ENCODE measurements around the gene SOD2. TPM values are rescaled to one million over a fixed set of nuclear protein-coding genes. Genes with fewer than 3 reads are reported as not detected.
"Not testable (repeated sequence)": the region's sequence is repeated elsewhere in the genome, so short reads cannot be mapped to it uniquely, and the experiment has no call there.

Gene SOD2
- total RNA-seq, 2 experiments from 2014 or later = 36.4 to 49.2 TPM

DNA sequence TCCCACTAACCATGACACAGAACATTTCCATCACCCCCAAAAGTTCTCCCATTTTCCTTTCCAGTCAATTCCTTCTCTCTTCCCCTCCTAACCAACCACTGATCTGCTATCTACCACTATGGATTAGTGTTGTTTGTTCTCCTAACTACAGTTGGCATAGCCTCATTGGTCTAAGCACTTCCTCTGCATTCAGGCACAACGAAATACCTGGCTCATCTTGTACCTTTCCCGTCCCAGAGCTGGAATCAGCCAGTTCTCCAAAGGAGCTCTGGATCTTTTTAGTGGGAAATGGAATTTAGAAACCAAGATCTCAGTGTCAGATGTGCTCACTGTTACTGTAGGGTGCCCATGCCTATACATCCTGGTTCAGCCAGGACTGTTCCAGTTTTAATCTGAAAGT lies 30.2 kb upstream of the SOD2 start:
- Histone ChIP-seq H2AFZ (ENCODE audit: low read length) (no peak overlapping the region), H3K4me1 (ENCODE audit: insufficient read depth, low read length, poor library complexity, severe bottlenecking) (peaks cover 14% of the 10 kb centered on the region), H3K9me2 (ENCODE audit: insufficient read depth, low read length) (no peaks in the 10 kb centered on the region), H3K36me3 (ENCODE audit: insufficient read depth, low read length) (peaks cover 32% of the 10 kb centered on the region), H3K9me3 (ENCODE audit: low read length) (no peaks in the 10 kb centered on the region), H3K4me2 (ENCODE audit: low read length) (no peak overlapping the region), H3K79me2 (ENCODE audit: insufficient read depth, low read depth, low read length) (peaks cover 56% of the 10 kb centered on the region), H3K27ac (ENCODE audit: low read depth, low read length, poor library complexity, severe bottlenecking) (no peak overlapping the region), H3K4me3 (ENCODE audit: low read depth, low read length, poor library complexity, severe bottlenecking) (no peak overlapping the region), H4K20me1 (ENCODE audit: insufficient read depth, low read length) (peaks cover 8% of the 10 kb centered on the region)
- CTCF ChIA-PET (ENCODE audit: unreplicated experiment) = no interaction called here
- intact Hi-C loops (cut with micrococcal nuclease; ENCODE audit: unreplicated experiment) = loop anchor here (10.0 kb wide), 1 partner anchor 918 kb away; no protein-coding TSS in a partner anchor
- no TSS peak for BruUV-seq (replicated peaks)
- POLR2A ChIA-PET = interaction anchor here (1.2 to 1.8 kb wide), 2 partner anchors 38 to 66 kb away, joined by 6 to 8 read pairs; partner anchors contain the start of genes ACAT2 and TCP1
- no peak for DNase-seq (ENCODE audit: low spot score)
- TF ChIP-seq, protein P1, sequence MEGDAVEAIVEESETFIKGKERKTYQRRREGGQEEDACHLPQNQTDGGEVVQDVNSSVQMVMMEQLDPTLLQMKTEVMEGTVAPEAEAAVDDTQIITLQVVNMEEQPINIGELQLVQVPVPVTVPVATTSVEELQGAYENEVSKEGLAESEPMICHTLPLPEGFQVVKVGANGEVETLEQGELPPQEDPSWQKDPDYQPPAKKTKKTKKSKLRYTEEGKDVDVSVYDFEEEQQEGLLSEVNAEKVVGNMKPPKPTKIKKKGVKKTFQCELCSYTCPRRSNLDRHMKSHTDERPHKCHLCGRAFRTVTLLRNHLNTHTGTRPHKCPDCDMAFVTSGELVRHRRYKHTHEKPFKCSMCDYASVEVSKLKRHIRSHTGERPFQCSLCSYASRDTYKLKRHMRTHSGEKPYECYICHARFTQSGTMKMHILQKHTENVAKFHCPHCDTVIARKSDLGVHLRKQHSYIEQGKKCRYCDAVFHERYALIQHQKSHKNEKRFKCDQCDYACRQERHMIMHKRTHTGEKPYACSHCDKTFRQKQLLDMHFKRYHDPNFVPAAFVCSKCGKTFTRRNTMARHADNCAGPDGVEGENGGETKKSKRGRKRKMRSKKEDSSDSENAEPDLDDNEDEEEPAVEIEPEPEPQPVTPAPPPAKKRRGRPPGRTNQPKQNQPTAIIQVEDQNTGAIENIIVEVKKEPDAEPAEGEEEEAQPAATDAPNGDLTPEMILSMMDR (conservative IDR thresholded peaks at IDR 0.05; ENCODE audit: low read length) = no peak
- no peak for TF ChIP-seq EZH2phosphoT487 (IDR thresholded peaks at IDR 0.05; ENCODE audit: borderline replicate concordance, low read depth, low read length)

DNA sequence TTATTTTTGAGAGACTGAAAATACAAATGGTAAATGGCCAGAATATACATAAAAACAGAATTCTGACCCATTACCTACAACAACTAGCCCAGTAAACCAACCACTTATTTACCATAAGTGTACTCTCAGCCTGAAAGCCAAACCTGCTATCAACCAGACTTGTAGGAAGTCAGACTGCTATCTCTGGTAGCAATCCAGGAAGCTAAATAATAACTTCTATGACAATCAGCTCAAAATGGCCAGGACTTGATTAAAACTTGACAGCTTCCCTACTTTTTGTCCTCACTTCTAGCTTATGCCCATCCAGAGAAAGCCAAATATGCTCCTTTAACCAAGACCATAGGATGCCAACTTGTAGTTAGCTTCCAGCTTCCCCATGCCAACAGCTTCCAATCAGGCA lies 29.6 kb upstream of the SOD2 start:
- H3K79me2 ChIP-seq (ENCODE audit: insufficient read depth, low read depth, low read length) = peaks cover 50% of the 10 kb centered on the region

DNA sequence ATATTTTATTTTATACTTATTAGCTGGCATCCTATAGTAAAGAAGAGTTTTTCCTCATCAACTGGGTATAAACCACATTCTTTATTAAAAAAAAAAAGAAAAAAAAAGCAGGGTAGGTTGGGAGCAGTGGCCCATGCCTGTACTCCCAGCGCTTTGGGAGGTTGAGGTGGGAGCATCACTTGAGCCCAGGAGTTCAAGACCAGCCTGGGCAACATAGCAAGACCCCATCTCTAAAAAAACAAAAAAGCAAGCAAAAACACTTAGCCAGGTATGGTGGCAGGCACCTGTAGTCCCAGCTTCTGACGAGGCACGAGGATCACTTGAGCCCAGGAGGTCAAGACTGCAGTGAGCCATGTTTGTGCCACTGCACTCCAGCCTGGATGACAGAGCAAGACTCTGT lies 28.9 kb upstream of the SOD2 start:
- DNase-seq (ENCODE audit: low spot score); H2AFZ ChIP-seq (ENCODE audit: low read length); H3K27ac ChIP-seq (ENCODE audit: low read depth, low read length, poor library complexity, severe bottlenecking); H3K9me3 ChIP-seq (ENCODE audit: low read length); H4K20me1 ChIP-seq (ENCODE audit: insufficient read depth, low read length); H3K9me2 ChIP-seq (ENCODE audit: insufficient read depth, low read length); H3K4me3 ChIP-seq (ENCODE audit: low read depth, low read length, poor library complexity, severe bottlenecking); BruUV-seq (replicated peaks); CTCF ChIA-PET (ENCODE audit: unreplicated experiment); H3K4me2 ChIP-seq (ENCODE audit: low read length): not testable (repeated sequence)
- intact Hi-C loops (cut with micrococcal nuclease; ENCODE audit: unreplicated experiment) = loop anchor here (1.0 to 10.0 kb wide), 3 partner anchors 131 to 917 kb away; no protein-coding TSS in a partner anchor
- Histone ChIP-seq H3K79me2 (ENCODE audit: insufficient read depth, low read depth, low read length) (peaks cover 47% of the 10 kb centered on the region), H3K4me1 (ENCODE audit: insufficient read depth, low read length, poor library complexity, severe bottlenecking) (peaks cover 14% of the 10 kb centered on the region), H3K36me3 (ENCODE audit: insufficient read depth, low read length) (peaks cover 30% of the 10 kb centered on the region)
- POLR2A ChIA-PET = interaction anchor here (1.1 to 1.5 kb wide), 2 partner anchors 10 to 31 kb away, joined by 3 to 5 read pairs; no protein-coding TSS in a partner anchor

More for the DNA sequence above, 29.6 kb upstream of the SOD2 start:
- peaks cover 4% of the 10 kb centered on the region; the same call in 1 of the 2 replicates for H4K20me1 ChIP-seq (ENCODE audit: insufficient read depth, low read length)
- peaks cover 30% of the 10 kb centered on the region for H3K36me3 ChIP-seq (ENCODE audit: insufficient read depth, low read length)
- no peak for DNase-seq (ENCODE audit: low spot score)
- no peaks in the 10 kb centered on the region for H3K9me3 ChIP-seq (ENCODE audit: low read length)
- POLR2A ChIA-PET = interaction anchor here (1.1 to 1.5 kb wide), 3 partner anchors 10 to 67 kb away, joined by 3 to 8 read pairs (median 5); partner anchors contain the start of gene TCP1
- intact Hi-C loops (cut with micrococcal nuclease; ENCODE audit: unreplicated experiment) = loop anchor here (1.0 to 10.0 kb wide), 2 partner anchors 131 to 918 kb away; no protein-coding TSS in a partner anchor
- no peak overlapping the region for H3K4me2 ChIP-seq (ENCODE audit: low read length)
- H2AFZ ChIP-seq (ENCODE audit: low read length) = no peak overlapping the region
- TF ChIP-seq EZH2phosphoT487 (IDR thresholded peaks at IDR 0.05; ENCODE audit: borderline replicate concordance, low read depth, low read length) = no peak
- TF ChIP-seq, protein P1 (conservative IDR thresholded peaks at IDR 0.05; ENCODE audit: low read length) = no peak
- no peak overlapping the region for H3K4me3 ChIP-seq (ENCODE audit: low read depth, low read length, poor library complexity, severe bottlenecking)
- no TSS peak for BruUV-seq (replicated peaks)
- CTCF ChIA-PET (ENCODE audit: unreplicated experiment) = interaction anchor here (0.6 kb wide), 1 partner anchor 1522 kb away, joined by 3 read pairs; no protein-coding TSS in a partner anchor
- no peak overlapping the region for H3K27ac ChIP-seq (ENCODE audit: low read depth, low read length, poor library complexity, severe bottlenecking)
- H3K9me2 ChIP-seq (ENCODE audit: insufficient read depth, low read length) = no peaks in the 10 kb centered on the region
- peaks cover 14% of the 10 kb centered on the region for H3K4me1 ChIP-seq (ENCODE audit: insufficient read depth, low read length, poor library complexity, severe bottlenecking)

Data from OCI-LY7 (cell line).